ENCODE data around the gene GNG14. TPM values are rescaled to one million over a fixed set of nuclear protein-coding genes. Genes with fewer than 3 reads are reported as not detected.

Gene GNG14
- total and polyA plus RNA-seq, 2 of the 4 experiments (the other 2 are of a cell fraction): not detected

DNA sequence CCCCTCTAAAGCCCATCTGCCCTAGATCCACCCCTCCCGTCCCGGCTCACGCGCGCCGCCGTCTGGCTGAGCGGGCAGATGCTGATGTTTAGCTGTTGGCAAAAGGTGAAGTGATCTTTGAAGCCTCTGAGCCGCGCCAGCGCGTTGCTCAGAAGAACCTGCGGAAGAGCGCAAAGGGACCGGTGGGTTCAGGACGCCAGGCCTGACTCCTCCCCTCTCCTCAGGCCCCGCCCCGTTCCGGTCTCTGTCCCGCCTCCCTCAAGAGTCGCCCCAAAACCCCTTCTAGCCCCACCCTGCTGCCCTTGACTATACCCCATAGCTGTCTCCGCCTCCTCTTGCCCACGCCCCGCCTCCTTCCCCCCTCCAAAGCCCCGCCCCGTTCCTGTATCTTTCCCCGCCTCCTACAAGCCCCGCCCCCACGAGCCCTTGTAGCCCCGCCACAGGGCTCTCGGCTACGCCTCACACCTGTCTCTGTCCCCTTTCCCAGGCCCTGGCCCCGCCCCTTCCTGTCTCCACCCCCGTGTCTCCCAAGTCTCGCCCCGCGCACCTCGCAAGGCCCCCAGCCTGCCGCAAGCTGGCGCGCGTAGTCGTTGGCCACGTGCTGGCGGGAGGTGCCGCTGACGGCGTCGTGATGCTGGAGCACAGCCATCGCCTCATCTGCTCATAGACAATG lies 30.8 kb upstream of the GNG14 start:
- Histone ChIP-seq H3K27ac (ENCODE audit: insufficient read depth, low read length) (no peak overlapping the region), H2BK15ac (ENCODE audit: low read depth, low read length) (no peak overlapping the region), H3K4me3 (ENCODE audit: insufficient read depth, low read depth, low read length) (no peak overlapping the region), H4K20me1 (ENCODE audit: insufficient read depth, low read length) (no peaks in the 10 kb centered on the region), H3K18ac (ENCODE audit: low read depth, low read length) (no peak overlapping the region), H2AK9ac (replicated peaks; ENCODE audit: low read depth, low read length, poor library complexity) (peak overlapping the region; percentile 28), H3K36me3 (ENCODE audit: control insufficient read depth, insufficient read depth, low read length) (peaks cover 42% of the 10 kb centered on the region), H2BK5ac (ENCODE audit: low read depth, low read length, poor library complexity, severe bottlenecking) (no peak overlapping the region), H4K5ac (ENCODE audit: low read depth, low read length) (no peak overlapping the region), H2AK5ac (ENCODE audit: low read depth, low read length) (no peak overlapping the region), H3K9ac (ENCODE audit: low read depth, low read length) (no peak overlapping the region), H4K8ac (ENCODE audit: low read depth in 2 of 2, low read length in 2 of 2) (no peak overlapping the region), H3K9me3 (ENCODE audit: control insufficient read depth, insufficient read depth, low read length) (no peaks in the 10 kb centered on the region), H4K91ac (ENCODE audit: insufficient read depth, low read depth, low read length) (no peak overlapping the region), H3K79me1 (ENCODE audit: low read depth in 1 of 2, low read length in 2 of 2) (no peaks in the 10 kb centered on the region), H2AFZ (replicated peaks; ENCODE audit: low read length, poor library complexity) (peak overlapping the region; percentile 43), H2BK20ac (ENCODE audit: low read depth, low read length) (no peak overlapping the region), H3K14ac (replicated peaks; ENCODE audit: low read depth, low read length) (no peak overlapping the region), H3K4me2 (ENCODE audit: low read depth, low read length) (no peak overlapping the region), H3K4me1 (ENCODE audit: control insufficient read depth, insufficient read depth, low read length) (no peaks in the 10 kb centered on the region), H3K23ac (ENCODE audit: low read depth, low read length) (no peak overlapping the region), H3K27me3 (ENCODE audit: control insufficient read depth, insufficient read depth, low read length) (no peaks in the 10 kb centered on the region), H2BK120ac (ENCODE audit: low read depth, low read length) (no peak overlapping the region), H3K9me1 (ENCODE audit: insufficient read depth, low read length) (no peaks in the 10 kb centered on the region), H3K56ac (ENCODE audit: extremely low read depth, insufficient read depth, low read length) (no peak overlapping the region), H3K4ac (ENCODE audit: low read depth, low read length) (no peak overlapping the region)
- DNase-seq (no peak), ATAC-seq (ENCODE audit: low read depth) (no peak)
- no TSS peak for BruUV-seq (replicated peaks)
- dilution Hi-C loops (cut with HindIII; ENCODE audit: low sequenced_read_pairs, unreplicated experiment) (no loop called here), in situ Hi-C loops (cut with MboI; ENCODE audit: low sequenced_read_pairs) (no loop called here), intact Hi-C loops (cut with micrococcal nuclease) (no loop called here)
- WGBS, 2 experiments (ENCODE audit: extremely low coverage in 2 of 2, insufficient read length in 1 of 2): 76% methylated on average over 21 of the region's 50 CpGs; no CpG with 5 or more reads in 1 of the 2 experiments
- ChIA-PET POLR2A (ENCODE audit: unreplicated experiment) (no interaction called here), CTCF (no interaction called here)
- TF ChIP-seq MAFK (IDR thresholded peaks at IDR 0.05; ENCODE audit: low read depth, low read length) (no peak), SMC3 (IDR thresholded peaks at IDR 0.05; ENCODE audit: low read depth, low read length) (no peak), POLR2A (IDR thresholded peaks at IDR 0.05; ENCODE audit: low read depth, low read length) (no peak), CTCF (conservative IDR thresholded peaks at IDR 0.05; ENCODE audit: low read depth, low read length) (no peak), RCOR1 (IDR thresholded peaks at IDR 0.05; ENCODE audit: insufficient replicate concordance, low read length) (no peak), ELK1 (IDR thresholded peaks at IDR 0.05; ENCODE audit: borderline replicate concordance, low read depth, low read length) (no peak), MXI1 (IDR thresholded peaks at IDR 0.05; ENCODE audit: borderline replicate concordance, low read depth, low read length) (no peak), FOS (IDR thresholded peaks at IDR 0.05; ENCODE audit: low read depth, low read length) (no peak), CEBPB (IDR thresholded peaks at IDR 0.05; ENCODE audit: low read depth, low read length) (no peak), RFX5 (IDR thresholded peaks at IDR 0.05; ENCODE audit: low read depth, low read length) (no peak), NFE2L2 (IDR thresholded peaks at IDR 0.05; ENCODE audit: low read depth, low read length) (no peak), BHLHE40 (IDR thresholded peaks at IDR 0.05; ENCODE audit: low read depth, low read length) (no peak), CHD1 (IDR thresholded peaks at IDR 0.05; ENCODE audit: low read depth, low read length) (no peak), USF2 (IDR thresholded peaks at IDR 0.05; ENCODE audit: low read depth, low read length) (no peak), RAD21 (IDR thresholded peaks at IDR 0.05; ENCODE audit: low read length) (no peak), MAZ (IDR thresholded peaks at IDR 0.05; ENCODE audit: borderline replicate concordance, low read depth, low read length) (no peak)

Measured in IMR-90 (cell line).